ENCODE measurements around the gene LIPG.

The LIPG gene

DNA sequence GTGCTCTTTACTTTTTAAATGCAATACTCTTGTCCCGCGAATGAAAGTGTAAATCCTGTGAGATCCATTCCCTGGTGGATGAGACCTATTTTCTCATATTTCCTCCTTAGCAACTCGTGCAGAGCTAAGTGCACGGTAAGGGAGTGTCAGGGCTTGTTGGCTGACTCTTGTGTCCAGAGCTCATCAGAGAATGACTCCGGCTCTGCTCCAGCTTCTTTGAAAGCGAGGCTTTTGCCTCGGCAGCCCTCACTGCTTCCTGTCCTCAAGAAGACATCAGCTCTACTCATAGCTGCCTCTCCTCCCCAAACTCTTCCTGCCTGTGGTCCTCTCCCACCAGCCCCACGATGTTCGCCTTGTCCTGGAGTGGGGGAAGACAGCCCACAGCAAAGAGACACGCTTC lies 70.7 kb downstream of the LIPG start:
- Histone ChIP-seq H3K4me1 (ENCODE audit: control insufficient read depth, insufficient read depth, low read length) (no peaks in the 10 kb centered on the region), H3K27ac (ENCODE audit: extremely low read depth, low read depth, low read length) (no peak overlapping the region), H3K4me3 (ENCODE audit: low read depth, low read length) (no peak overlapping the region), H3K9me3 (ENCODE audit: control insufficient read depth, insufficient read depth, low read depth, low read length) (no peaks in the 10 kb centered on the region), H3K36me3 (ENCODE audit: control insufficient read depth in 2 of 2, insufficient read depth in 1 of 2, low read length in 2 of 2) (no peaks in the 10 kb centered on the region)
- ChIA-PET CTCF (interaction anchor here (0.5 kb wide), 1 partner anchor 96 kb away, joined by 4 read pairs; no protein-coding TSS in a partner anchor), POLR2A (no interaction called here)
- TF ChIP-seq ZNF211 (tag by site-specific recombination; IDR thresholded peaks at IDR 0.05; ENCODE audit: low read depth), result no peak
- no peak for TF ChIP-seq SP7 (tag by site-specific recombination; IDR thresholded peaks at IDR 0.05)
- no peak for TF ChIP-seq ZFP3 (tag by site-specific recombination; IDR thresholded peaks at IDR 0.05; ENCODE audit: low read depth)
- TF ChIP-seq ZNF155 (tag by site-specific recombination; IDR thresholded peaks at IDR 0.05), result no peak
- TF ChIP-seq ZNF529 (tag by site-specific recombination; IDR thresholded peaks at IDR 0.05; ENCODE audit: insufficient replicate concordance), result no peak
- TF ChIP-seq HOXD13 (CRISPR knock-in tag; IDR thresholded peaks at IDR 0.05; ENCODE audit: borderline replicate concordance), result no peak
- TF ChIP-seq, protein P1, sequence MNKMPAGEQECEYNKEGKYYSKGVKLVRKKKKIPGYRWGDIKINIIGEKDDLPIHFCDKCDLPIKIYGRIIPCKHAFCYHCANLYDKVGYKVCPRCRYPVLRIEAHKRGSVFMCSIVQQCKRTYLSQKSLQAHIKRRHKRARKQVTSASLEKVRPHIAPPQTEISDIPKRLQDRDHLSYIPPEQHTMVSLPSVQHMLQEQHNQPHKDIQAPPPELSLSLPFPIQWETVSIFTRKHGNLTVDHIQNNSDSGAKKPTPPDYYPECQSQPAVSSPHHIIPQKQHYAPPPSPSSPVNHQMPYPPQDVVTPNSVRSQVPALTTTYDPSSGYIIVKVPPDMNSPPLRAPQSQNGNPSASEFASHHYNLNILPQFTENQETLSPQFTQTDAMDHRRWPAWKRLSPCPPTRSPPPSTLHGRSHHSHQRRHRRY (tag by site-specific recombination; IDR thresholded peaks at IDR 0.05), result no peak
- TF ChIP-seq, protein P2, sequence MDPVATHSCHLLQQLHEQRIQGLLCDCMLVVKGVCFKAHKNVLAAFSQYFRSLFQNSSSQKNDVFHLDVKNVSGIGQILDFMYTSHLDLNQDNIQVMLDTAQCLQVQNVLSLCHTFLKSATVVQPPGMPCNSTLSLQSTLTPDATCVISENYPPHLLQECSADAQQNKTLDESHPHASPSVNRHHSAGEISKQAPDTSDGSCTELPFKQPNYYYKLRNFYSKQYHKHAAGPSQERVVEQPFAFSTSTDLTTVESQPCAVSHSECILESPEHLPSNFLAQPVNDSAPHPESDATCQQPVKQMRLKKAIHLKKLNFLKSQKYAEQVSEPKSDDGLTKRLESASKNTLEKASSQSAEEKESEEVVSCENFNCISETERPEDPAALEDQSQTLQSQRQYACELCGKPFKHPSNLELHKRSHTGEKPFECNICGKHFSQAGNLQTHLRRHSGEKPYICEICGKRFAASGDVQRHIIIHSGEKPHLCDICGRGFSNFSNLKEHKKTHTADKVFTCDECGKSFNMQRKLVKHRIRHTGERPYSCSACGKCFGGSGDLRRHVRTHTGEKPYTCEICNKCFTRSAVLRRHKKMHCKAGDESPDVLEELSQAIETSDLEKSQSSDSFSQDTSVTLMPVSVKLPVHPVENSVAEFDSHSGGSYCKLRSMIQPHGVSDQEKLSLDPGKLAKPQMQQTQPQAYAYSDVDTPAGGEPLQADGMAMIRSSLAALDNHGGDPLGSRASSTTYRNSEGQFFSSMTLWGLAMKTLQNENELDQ (tag by site-specific recombination; IDR thresholded peaks at IDR 0.05; ENCODE audit: low read depth), result no peak
- TF ChIP-seq ZBTB7A (tag by site-specific recombination; IDR thresholded peaks at IDR 0.05; ENCODE audit: low read depth), result no peak
- no peak for TF ChIP-seq ZNF202 (tag by site-specific recombination; IDR thresholded peaks at IDR 0.05; ENCODE audit: borderline replicate concordance)
- no peak for TF ChIP-seq ZNF501 (tag by site-specific recombination; IDR thresholded peaks at IDR 0.05)

DNA sequence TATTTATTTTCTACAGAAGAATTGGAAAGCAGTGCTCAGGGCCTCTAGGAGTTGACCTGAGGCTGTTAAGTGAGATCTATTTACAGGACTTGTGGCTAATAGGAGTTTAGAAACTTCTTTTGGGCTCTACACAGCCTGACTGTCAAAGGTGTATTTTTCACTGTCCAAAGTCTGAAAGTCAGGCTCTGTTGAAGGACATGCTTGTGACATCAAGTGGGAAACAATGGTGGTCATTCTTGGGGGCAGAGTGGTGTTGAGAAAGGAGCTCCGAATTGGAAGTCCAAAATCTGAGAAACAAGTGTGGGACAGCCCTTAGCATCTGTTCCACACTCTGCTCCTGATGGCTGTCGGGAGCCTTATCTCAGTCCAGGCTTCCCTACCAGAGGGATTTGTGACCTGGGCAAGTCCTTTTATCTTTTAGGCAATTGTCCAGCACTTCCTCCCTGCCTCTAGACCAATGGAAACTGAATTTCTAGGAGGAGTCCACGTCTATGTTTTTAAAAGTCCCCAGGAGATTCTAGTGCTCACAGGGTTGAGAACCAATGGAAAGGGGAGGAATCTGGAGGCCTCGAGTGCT lies 76.4 kb downstream of the LIPG start:
- no peak overlapping the region for H3K27ac ChIP-seq (ENCODE audit: extremely low read depth, low read depth, low read length)
- POLR2A ChIA-PET, result no interaction called here
- no peaks in the 10 kb centered on the region for H3K36me3 ChIP-seq (ENCODE audit: control insufficient read depth in 2 of 2, insufficient read depth in 1 of 2, low read length in 2 of 2)
- H3K4me3 ChIP-seq (ENCODE audit: low read depth, low read length), result no peak overlapping the region
- TF ChIP-seq ZNF138 (tag by site-specific recombination; IDR thresholded peaks at IDR 0.05; ENCODE audit: borderline replicate concordance) (no peak), ZNF561 (tag by site-specific recombination; IDR thresholded peaks at IDR 0.05; ENCODE audit: borderline replicate concordance) (no peak), SP3 (tag by site-specific recombination; IDR thresholded peaks at IDR 0.05) (no peak), ZNF600 (tag by site-specific recombination; IDR thresholded peaks at IDR 0.05) (no peak), OVOL3 (tag by site-specific recombination; IDR thresholded peaks at IDR 0.05) (no peak), ZNF629 (tag by site-specific recombination; IDR thresholded peaks at IDR 0.05) (no peak), ZNF184 (tag by site-specific recombination; IDR thresholded peaks at IDR 0.05) (no peak)
- TF ChIP-seq, protein P3, sequence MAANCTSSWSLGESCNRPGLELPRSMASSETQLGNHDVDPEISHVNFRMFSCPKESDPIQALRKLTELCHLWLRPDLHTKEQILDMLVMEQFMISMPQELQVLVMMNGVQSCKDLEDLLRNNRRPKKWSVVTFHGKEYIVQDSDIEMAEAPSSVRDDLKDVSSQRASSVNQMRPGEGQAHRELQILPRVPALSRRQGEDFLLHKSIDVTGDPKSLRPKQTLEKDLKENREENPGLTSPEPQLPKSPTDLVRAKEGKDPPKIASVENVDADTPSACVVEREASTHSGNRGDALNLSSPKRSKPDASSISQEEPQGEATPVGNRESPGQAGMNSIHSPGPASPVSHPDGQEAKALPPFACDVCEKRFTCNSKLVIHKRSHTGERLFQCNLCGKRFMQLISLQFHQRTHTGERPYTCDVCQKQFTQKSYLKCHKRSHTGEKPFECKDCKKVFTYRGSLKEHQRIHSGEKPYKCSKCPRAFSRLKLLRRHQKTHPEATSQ (tag by site-specific recombination; IDR thresholded peaks at IDR 0.05), result no peak
- TF ChIP-seq, protein P4, sequence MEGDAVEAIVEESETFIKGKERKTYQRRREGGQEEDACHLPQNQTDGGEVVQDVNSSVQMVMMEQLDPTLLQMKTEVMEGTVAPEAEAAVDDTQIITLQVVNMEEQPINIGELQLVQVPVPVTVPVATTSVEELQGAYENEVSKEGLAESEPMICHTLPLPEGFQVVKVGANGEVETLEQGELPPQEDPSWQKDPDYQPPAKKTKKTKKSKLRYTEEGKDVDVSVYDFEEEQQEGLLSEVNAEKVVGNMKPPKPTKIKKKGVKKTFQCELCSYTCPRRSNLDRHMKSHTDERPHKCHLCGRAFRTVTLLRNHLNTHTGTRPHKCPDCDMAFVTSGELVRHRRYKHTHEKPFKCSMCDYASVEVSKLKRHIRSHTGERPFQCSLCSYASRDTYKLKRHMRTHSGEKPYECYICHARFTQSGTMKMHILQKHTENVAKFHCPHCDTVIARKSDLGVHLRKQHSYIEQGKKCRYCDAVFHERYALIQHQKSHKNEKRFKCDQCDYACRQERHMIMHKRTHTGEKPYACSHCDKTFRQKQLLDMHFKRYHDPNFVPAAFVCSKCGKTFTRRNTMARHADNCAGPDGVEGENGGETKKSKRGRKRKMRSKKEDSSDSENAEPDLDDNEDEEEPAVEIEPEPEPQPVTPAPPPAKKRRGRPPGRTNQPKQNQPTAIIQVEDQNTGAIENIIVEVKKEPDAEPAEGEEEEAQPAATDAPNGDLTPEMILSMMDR (tag by site-specific recombination; IDR thresholded peaks at IDR 0.05), result no peak
- TF ChIP-seq, protein P5, sequence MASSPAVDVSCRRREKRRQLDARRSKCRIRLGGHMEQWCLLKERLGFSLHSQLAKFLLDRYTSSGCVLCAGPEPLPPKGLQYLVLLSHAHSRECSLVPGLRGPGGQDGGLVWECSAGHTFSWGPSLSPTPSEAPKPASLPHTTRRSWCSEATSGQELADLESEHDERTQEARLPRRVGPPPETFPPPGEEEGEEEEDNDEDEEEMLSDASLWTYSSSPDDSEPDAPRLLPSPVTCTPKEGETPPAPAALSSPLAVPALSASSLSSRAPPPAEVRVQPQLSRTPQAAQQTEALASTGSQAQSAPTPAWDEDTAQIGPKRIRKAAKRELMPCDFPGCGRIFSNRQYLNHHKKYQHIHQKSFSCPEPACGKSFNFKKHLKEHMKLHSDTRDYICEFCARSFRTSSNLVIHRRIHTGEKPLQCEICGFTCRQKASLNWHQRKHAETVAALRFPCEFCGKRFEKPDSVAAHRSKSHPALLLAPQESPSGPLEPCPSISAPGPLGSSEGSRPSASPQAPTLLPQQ (tag by site-specific recombination; IDR thresholded peaks at IDR 0.05), result no peak
- H3K9me3 ChIP-seq (ENCODE audit: control insufficient read depth, insufficient read depth, low read depth, low read length), result no peaks in the 10 kb centered on the region
- CTCF ChIA-PET, result no interaction called here
- no peaks in the 10 kb centered on the region for H3K4me1 ChIP-seq (ENCODE audit: control insufficient read depth, insufficient read depth, low read length)
